Measurements from ENCODE around the gene IRF2BPL. TPM values are rescaled to one million over a fixed set of nuclear protein-coding genes. Genes with fewer than 3 reads are reported as not detected.

The IRF2BPL gene
- total and polyA plus RNA-seq, 9 of the 15 experiments (the other 6 are each of a cell fraction or from before 2014, with no cell fraction given): 0.52 to 21.6 (median 2.5) TPM

DNA sequence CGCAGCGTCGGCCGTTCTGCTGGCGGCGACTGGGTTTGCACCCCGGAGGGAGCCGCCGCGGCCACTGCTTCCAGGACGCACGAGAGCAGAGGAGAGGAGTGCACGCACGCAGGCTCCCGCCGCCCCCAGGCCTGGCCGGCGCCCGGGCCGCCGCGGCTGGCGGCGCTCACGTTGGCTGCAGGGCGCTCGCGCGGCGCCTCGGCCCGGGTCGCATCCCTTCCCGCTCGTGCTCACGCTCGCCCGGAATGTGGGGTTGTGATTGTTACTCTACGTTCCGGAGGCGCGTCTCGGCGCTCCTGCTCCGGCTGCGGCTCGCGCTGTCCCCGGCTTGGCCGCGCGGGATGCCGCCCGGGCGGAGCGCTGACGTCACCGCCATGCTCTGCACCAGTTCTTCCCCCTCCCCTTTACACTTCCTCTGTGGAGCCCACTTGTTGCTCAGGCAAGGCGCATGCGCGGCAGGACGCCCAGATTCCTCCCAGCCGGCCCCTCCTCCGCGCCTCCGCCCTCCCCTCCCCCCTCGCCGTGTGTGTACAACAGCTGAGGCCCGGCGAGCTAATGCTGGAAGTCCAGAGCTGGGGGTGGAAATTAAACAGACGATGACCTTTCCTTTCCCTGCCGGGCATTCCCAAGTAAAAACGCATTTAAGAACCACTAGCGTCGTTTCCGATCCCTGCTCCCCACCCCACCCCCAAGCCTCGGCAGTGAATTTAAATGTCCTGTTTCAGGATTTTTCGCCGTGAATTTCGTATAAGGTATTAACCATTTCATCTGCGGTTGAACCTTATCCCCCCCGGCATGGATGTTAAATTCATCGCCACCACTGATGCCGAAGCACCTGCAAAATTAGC, at the start of gene IRF2BPL (continued):
- TF ChIP-seq IFI16 (CRISPR knock-in tag; IDR thresholded peaks at IDR 0.05) (no peak), TOE1 (IDR thresholded peaks at IDR 0.05; ENCODE audit: borderline replicate concordance) (0 out of 2 replicates have a peak, but pooled peaks have one; percentile 24), TOE1 (CRISPR knock-in tag; IDR thresholded peaks at IDR 0.05; ENCODE audit: borderline replicate concordance, low read depth) (no peak), NFXL1 (CRISPR knock-in tag; IDR thresholded peaks at IDR 0.05) (no peak), KDM1A (IDR thresholded peaks at IDR 0.05) (peak; percentile 50 to 73; a peak in 2 of 4 replicates), FOSL1 (tag; conservative IDR thresholded peaks at IDR 0.05) (0 out of 2 replicates have a peak, but pooled peaks have one; percentile 28), L3MBTL2 (IDR thresholded peaks at IDR 0.05) (peak; percentile 53), CCNT2 (IDR thresholded peaks at IDR 0.05; ENCODE audit: borderline replicate concordance, extremely low read depth, insufficient read length, low read depth, low read length) (peak; percentile 61), EP400 (IDR thresholded peaks at IDR 0.05) (peak; percentile 54), ZNF778 (CRISPR knock-in tag; IDR thresholded peaks at IDR 0.05) (no peak), MIER1 (IDR thresholded peaks at IDR 0.05; ENCODE audit: low read depth) (no peak), TEAD4 (IDR thresholded peaks at IDR 0.05; ENCODE audit: low read length) (0 out of 2 replicates have a peak, but pooled peaks have one; percentile 44), TEAD4 (CRISPR knock-in tag; IDR thresholded peaks at IDR 0.05; ENCODE audit: borderline replicate concordance) (no peak), ZNF449 (CRISPR knock-in tag; IDR thresholded peaks at IDR 0.05) (no peak), ZNF584 (CRISPR knock-in tag; IDR thresholded peaks at IDR 0.05; ENCODE audit: low read depth) (no peak; the same call in 1 of the 2 replicates)
- TF ChIP-seq, protein P1, sequence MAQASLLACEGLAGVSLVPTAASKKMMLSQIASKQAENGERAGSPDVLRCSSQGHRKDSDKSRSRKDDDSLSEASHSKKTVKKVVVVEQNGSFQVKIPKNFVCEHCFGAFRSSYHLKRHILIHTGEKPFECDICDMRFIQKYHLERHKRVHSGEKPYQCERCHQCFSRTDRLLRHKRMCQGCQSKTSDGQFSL (CRISPR knock-in tag; IDR thresholded peaks at IDR 0.05): 0 out of 2 replicates have a peak, but pooled peaks have one; percentile 39
- TF ChIP-seq, protein P1 (tag; IDR thresholded peaks at IDR 0.05): peak in 1 of 2 experiments; percentile 36; a peak in 1 of 4 replicates
- TF ChIP-seq, protein P2, sequence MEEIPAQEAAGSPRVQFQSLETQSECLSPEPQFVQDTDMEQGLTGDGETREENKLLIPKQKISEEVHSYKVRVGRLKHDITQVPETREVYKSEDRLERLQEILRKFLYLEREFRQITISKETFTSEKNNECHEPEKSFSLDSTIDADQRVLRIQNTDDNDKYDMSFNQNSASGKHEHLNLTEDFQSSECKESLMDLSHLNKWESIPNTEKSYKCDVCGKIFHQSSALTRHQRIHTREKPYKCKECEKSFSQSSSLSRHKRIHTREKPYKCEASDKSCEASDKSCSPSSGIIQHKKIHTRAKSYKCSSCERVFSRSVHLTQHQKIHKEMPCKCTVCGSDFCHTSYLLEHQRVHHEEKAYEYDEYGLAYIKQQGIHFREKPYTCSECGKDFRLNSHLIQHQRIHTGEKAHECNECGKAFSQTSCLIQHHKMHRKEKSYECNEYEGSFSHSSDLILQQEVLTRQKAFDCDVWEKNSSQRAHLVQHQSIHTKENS (CRISPR knock-in tag; IDR thresholded peaks at IDR 0.05): no peak
- TF ChIP-seq, protein P3, sequence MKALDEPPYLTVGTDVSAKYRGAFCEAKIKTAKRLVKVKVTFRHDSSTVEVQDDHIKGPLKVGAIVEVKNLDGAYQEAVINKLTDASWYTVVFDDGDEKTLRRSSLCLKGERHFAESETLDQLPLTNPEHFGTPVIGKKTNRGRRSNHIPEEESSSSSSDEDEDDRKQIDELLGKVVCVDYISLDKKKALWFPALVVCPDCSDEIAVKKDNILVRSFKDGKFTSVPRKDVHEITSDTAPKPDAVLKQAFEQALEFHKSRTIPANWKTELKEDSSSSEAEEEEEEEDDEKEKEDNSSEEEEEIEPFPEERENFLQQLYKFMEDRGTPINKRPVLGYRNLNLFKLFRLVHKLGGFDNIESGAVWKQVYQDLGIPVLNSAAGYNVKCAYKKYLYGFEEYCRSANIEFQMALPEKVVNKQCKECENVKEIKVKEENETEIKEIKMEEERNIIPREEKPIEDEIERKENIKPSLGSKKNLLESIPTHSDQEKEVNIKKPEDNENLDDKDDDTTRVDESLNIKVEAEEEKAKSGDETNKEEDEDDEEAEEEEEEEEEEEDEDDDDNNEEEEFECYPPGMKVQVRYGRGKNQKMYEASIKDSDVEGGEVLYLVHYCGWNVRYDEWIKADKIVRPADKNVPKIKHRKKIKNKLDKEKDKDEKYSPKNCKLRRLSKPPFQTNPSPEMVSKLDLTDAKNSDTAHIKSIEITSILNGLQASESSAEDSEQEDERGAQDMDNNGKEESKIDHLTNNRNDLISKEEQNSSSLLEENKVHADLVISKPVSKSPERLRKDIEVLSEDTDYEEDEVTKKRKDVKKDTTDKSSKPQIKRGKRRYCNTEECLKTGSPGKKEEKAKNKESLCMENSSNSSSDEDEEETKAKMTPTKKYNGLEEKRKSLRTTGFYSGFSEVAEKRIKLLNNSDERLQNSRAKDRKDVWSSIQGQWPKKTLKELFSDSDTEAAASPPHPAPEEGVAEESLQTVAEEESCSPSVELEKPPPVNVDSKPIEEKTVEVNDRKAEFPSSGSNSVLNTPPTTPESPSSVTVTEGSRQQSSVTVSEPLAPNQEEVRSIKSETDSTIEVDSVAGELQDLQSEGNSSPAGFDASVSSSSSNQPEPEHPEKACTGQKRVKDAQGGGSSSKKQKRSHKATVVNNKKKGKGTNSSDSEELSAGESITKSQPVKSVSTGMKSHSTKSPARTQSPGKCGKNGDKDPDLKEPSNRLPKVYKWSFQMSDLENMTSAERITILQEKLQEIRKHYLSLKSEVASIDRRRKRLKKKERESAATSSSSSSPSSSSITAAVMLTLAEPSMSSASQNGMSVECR (CRISPR knock-in tag; IDR thresholded peaks at IDR 0.05): no peak

All from K562 (cell line).